Measurements from ENCODE around the gene PLCB4.

PLCB4 gene

DNA sequence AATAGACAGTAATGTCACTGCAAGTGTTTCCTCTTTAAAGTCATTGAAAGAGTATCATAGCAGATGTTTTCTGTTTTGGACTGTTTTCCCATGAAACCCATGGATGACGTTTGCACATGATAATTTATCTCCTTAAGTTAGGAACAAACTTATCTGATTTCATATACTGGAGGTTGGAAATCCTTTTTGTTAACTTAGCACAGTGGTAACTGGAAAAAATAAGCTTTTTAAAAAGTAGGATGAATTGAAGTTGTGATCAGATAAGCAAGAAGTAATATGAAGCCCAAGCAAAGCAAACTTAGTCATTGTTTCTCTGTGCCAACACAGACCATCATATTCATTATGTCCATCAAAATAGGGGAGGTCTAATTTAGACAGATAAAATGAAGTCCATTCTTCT, 61.6 kb downstream of the PLCB4 start:
- H3K9ac ChIP-seq = no peak overlapping the region
- H2AFZ ChIP-seq = no peak overlapping the region
- peaks cover 2% of the 10 kb centered on the region for H3K9me3 ChIP-seq (ENCODE audit: control insufficient read depth, low read length)
- H3K4me2 ChIP-seq (ENCODE audit: low read length) = no peak overlapping the region
- H3K79me2 ChIP-seq = no peaks in the 10 kb centered on the region
- TF ChIP-seq, protein P1, sequence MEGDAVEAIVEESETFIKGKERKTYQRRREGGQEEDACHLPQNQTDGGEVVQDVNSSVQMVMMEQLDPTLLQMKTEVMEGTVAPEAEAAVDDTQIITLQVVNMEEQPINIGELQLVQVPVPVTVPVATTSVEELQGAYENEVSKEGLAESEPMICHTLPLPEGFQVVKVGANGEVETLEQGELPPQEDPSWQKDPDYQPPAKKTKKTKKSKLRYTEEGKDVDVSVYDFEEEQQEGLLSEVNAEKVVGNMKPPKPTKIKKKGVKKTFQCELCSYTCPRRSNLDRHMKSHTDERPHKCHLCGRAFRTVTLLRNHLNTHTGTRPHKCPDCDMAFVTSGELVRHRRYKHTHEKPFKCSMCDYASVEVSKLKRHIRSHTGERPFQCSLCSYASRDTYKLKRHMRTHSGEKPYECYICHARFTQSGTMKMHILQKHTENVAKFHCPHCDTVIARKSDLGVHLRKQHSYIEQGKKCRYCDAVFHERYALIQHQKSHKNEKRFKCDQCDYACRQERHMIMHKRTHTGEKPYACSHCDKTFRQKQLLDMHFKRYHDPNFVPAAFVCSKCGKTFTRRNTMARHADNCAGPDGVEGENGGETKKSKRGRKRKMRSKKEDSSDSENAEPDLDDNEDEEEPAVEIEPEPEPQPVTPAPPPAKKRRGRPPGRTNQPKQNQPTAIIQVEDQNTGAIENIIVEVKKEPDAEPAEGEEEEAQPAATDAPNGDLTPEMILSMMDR (IDR thresholded peaks at IDR 0.05) = no peak
- no peaks in the 10 kb centered on the region for H3K36me3 ChIP-seq (ENCODE audit: control insufficient read depth, insufficient read depth, low read length)
- no peaks in the 10 kb centered on the region for H3K27me3 ChIP-seq (ENCODE audit: control insufficient read depth, insufficient read depth, low read length)
- H3K27ac ChIP-seq = no peak overlapping the region
- no peak overlapping the region for H3K4me3 ChIP-seq (ENCODE audit: low read depth, low read length)
- no peaks in the 10 kb centered on the region for H3K4me1 ChIP-seq

DNA sequence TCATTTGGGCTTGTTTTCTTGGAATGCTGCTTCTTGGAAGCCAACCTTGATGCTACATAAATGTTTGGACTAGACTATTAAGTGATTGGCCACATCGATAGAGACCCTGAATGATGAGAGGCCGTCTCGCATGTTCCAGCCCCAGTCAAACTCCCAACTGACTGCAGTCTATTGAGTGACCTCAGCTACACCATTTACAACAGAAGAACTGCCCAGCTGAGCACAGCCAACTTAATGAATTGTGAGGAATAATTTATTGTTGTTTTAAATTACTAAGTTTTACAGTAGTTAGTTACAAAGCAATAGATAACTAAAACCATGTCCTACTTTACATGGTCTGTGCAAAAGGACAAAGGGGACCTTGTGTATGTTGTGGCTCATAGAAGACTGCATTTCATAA, 63.0 kb downstream of the PLCB4 start:
- Histone ChIP-seq H3K79me2 (no peaks in the 10 kb centered on the region), H3K4me3 (ENCODE audit: low read depth, low read length) (no peak overlapping the region), H3K4me2 (ENCODE audit: low read length) (no peak overlapping the region), H3K27ac (no peak overlapping the region), H3K9me3 (ENCODE audit: control insufficient read depth, low read length) (peaks cover 2% of the 10 kb centered on the region), H3K9ac (no peak overlapping the region), H3K36me3 (ENCODE audit: control insufficient read depth, insufficient read depth, low read length) (no peaks in the 10 kb centered on the region), H3K27me3 (ENCODE audit: control insufficient read depth, insufficient read depth, low read length) (no peaks in the 10 kb centered on the region), H3K4me1 (no peaks in the 10 kb centered on the region), H2AFZ (no peak overlapping the region)
- TF ChIP-seq, protein P1 (IDR thresholded peaks at IDR 0.05) = no peak

GRCh38 chr20:9134346-9134745, 65.5 kb downstream of the PLCB4 start:
- H3K27ac ChIP-seq = no peak overlapping the region
- no peak overlapping the region for H3K4me3 ChIP-seq (ENCODE audit: low read depth, low read length)
- no peaks in the 10 kb centered on the region for H3K27me3 ChIP-seq (ENCODE audit: control insufficient read depth, insufficient read depth, low read length)
- H3K4me1 ChIP-seq = no peaks in the 10 kb centered on the region
- H3K9me3 ChIP-seq (ENCODE audit: control insufficient read depth, low read length) = peaks cover 2% of the 10 kb centered on the region
- TF ChIP-seq, protein P1 (IDR thresholded peaks at IDR 0.05) = no peak
- H3K9ac ChIP-seq = no peak overlapping the region
- H3K79me2 ChIP-seq = no peaks in the 10 kb centered on the region
- H3K4me2 ChIP-seq (ENCODE audit: low read length) = no peak overlapping the region
- H3K36me3 ChIP-seq (ENCODE audit: control insufficient read depth, insufficient read depth, low read length) = no peaks in the 10 kb centered on the region
- H2AFZ ChIP-seq = no peak overlapping the region

- Histone ChIP-seq H3K9ac (no peak overlapping the region), H3K27ac (no peak overlapping the region), H3K36me3 (ENCODE audit: control insufficient read depth, insufficient read depth, low read length) (no peaks in the 10 kb centered on the region), H3K79me2 (no peaks in the 10 kb centered on the region), H3K4me2 (ENCODE audit: low read length) (no peak overlapping the region), H3K27me3 (ENCODE audit: control insufficient read depth, insufficient read depth, low read length) (no peaks in the 10 kb centered on the region), H3K9me3 (ENCODE audit: control insufficient read depth, low read length) (peaks cover 2% of the 10 kb centered on the region), H2AFZ (no peak overlapping the region), H3K4me3 (ENCODE audit: low read depth, low read length) (no peak overlapping the region), H3K4me1 (peaks cover 3% of the 10 kb centered on the region)
- TF ChIP-seq, protein P1 (IDR thresholded peaks at IDR 0.05) = no peak
Measured at GRCh38 chr20:9136114-9136513, 67.2 kb downstream of the PLCB4 start.

DNA sequence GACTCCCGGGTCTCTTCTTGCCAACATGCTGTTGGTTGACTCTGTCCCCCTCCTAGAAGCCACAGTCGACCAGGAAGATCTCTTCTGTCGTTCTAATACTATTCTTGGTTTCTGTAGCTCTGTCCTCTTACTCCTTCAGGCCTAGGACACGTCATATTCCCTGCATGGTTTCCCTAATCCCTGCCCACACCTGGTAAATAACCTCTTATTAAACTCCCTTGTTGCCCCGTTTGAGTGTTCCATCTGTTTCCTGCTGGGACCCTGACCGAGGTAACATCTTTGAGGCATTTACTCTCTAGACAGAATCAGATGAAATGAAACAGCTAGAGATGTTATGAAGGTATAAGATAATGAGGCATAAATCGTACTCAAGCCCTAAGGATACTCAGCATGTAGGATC, 68.1 kb downstream of the PLCB4 start:
- H3K4me3 ChIP-seq (ENCODE audit: low read depth, low read length) = no peak overlapping the region
- H3K4me1 ChIP-seq = peaks cover 3% of the 10 kb centered on the region
- no peaks in the 10 kb centered on the region for H3K27me3 ChIP-seq (ENCODE audit: control insufficient read depth, insufficient read depth, low read length)
- no peak overlapping the region for H2AFZ ChIP-seq
- no peak overlapping the region for H3K4me2 ChIP-seq (ENCODE audit: low read length)
- H3K36me3 ChIP-seq (ENCODE audit: control insufficient read depth, insufficient read depth, low read length) = no peaks in the 10 kb centered on the region
- H3K9me3 ChIP-seq (ENCODE audit: control insufficient read depth, low read length) = no peaks in the 10 kb centered on the region
- TF ChIP-seq, protein P1 (IDR thresholded peaks at IDR 0.05) = no peak
- H3K9ac ChIP-seq = no peak overlapping the region
- H3K79me2 ChIP-seq = no peaks in the 10 kb centered on the region
- no peak overlapping the region for H3K27ac ChIP-seq
